Neutrophil (primary cell): ENCODE measurements around the gene PCARE.

Experiments
- H3K27ac ChIP-seq: fragments of 200-600 bp; sonication (generic); 2 replicates; pipeline ENCODE4 v1.5.1; 2016; ENCODE audit warnings: mild to moderate bottlenecking, moderate library complexity
- H3K27me3 ChIP-seq: fragments of 200-600 bp; sonication (generic); 2 replicates; pipeline ENCODE4 v1.6.0; 2016; ENCODE audit warnings: mild to moderate bottlenecking
- H3K36me3 ChIP-seq: fragments of 200-600 bp; sonication (generic); 2 replicates; pipeline ENCODE4 v1.5.1; 2017
- H3K4me1 ChIP-seq, 2 experiments: fragments of 200-600 bp in 1 of 2; sonication (generic) in 1 of 2; 1 replicate in 1 of 2; 2 replicates in 1 of 2; pipeline versions ENCODE4 v1.5.1 to v1.6.1; 2013 to 2016; ENCODE audit warnings: low read depth in 1 of 2, low read length in 1 of 2, mild to moderate bottlenecking in 1 of 2, moderate library complexity in 1 of 2; ENCODE audit not compliant: control insufficient read depth in 1 of 2, insufficient read depth in 1 of 2
- H3K4me3 ChIP-seq, 2 experiments: fragments of 200-600 bp in 1 of 2; sonication (generic) in 1 of 2; 1 replicate in 1 of 2; 2 replicates in 1 of 2; pipeline ENCODE4 v1.5.1; 2013 to 2016; ENCODE audit warnings: low read depth in 1 of 2, low read length in 1 of 2, mild to moderate bottlenecking in 1 of 2, moderate library complexity in 1 of 2
- H3K9me3 ChIP-seq: fragments of 200-600 bp; sonication (generic); 2 replicates; pipeline ENCODE4 v1.5.1; 2016
- CTCF ChIP-seq: fragments of 200-600 bp; sonication (generic); IDR thresholded peaks from 2 replicates; pipeline ENCODE4 v1.5.1; 2016; ENCODE audit warnings: antibody characterized with exemption

Gene PCARE

DNA sequence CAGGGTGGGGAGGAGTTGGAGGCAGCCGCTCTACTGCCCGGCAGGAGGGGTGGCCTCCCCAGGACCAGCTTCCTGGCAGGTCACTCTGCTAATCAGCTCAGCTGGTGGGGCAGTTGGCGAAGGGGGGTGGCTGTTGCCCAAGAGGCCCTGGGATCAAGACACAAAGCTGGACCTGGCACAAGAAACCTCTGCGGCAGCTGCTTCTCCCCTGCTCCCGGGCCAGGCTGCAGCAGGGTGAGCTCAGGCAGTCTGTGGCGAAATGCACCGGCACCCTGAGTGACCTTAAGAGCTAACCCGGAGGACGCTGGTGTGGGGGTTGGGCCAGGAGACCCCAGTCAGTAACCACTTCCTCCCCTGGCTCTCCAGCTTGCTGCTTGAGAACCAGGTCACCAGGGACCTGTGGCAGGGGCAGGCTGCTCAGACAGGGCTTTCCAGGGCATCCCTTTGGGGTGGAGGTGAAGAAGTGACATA, 62.1 kb downstream of the PCARE start:
- no peak for TF ChIP-seq CTCF
- Histone ChIP-seq H3K9me3 (no peaks in the 10 kb centered on the region), H3K4me3 (peak overlapping the region in 1 of 2 experiments; percentile 7), H3K27ac (no peak overlapping the region), H3K27me3 (no peaks in the 10 kb centered on the region), H3K4me1 (peaks cover 64 to 66% of the 10 kb centered on the region in 2 experiments), H3K36me3 (no peaks in the 10 kb centered on the region)
